PC-3 (cell line): Measurements from ENCODE around the gene AUTS2. TPM values are rescaled to one million over a fixed set of nuclear protein-coding genes. Genes with fewer than 3 reads are reported as not detected.

Experiments used
- ATAC-seq: fragments of 200-7000 bp; cut with Tn5 transposase; 2 replicates; pipeline ENCODE4 v1.9.1; 2020; ENCODE audit warnings: mild to moderate bottlenecking, moderate library complexity
- BruUV-seq: library from RNA; stranded (reverse); fragments of 400-500 nt; replicated peaks from 2 replicates; lab custom pipeline; 2021; lab: Mats Ljungman, UMichigan
- CTCF ChIA-PET: fragments of 300-600 bp; sonication (Branson Sonifier 250); formaldehyde crosslinking; loops from one replicate; lab custom pipeline; 2022; ENCODE audit warnings: antibody characterized with exemption; lab: Charles Lee
- POLR2A ChIA-PET: fragments of 300-600 bp; sonication (Branson Sonifier 250); formaldehyde crosslinking; loops from one replicate; lab custom pipeline; 2022; ENCODE audit warnings: antibody characterized with exemption; ENCODE audit not compliant: unreplicated experiment; lab: Charles Lee
- DNase-seq: peaks from one replicate; pipeline ENCODE4 v3.0.0-alpha.2; 2015
- H2AFZ ChIP-seq: fragments of 300-600 bp; sonication (generic); 2 replicates; pipeline ENCODE4 v1.6.0; 2016; ENCODE audit warnings: antibody characterized with exemption, low read length
- H3F3A ChIP-seq: fragments of 300-600 bp; sonication (generic); one replicate; pipeline ENCODE4 v1.6.0; 2017; ENCODE audit warnings: antibody characterized with exemption, low read length, control low read depth, mild to moderate bottlenecking; ENCODE audit not compliant: unreplicated experiment
- H3K27ac ChIP-seq: fragments of 300-600 bp; sonication (generic); 2 replicates; pipeline ENCODE4 v1.5.1; 2016; ENCODE audit warnings: mild to moderate bottlenecking, low read length
- H3K27me3 ChIP-seq: fragments of 300-600 bp; sonication (generic); 2 replicates; pipeline ENCODE4 v1.6.1; 2016; ENCODE audit warnings: low read length, mixed read lengths
- H3K36me3 ChIP-seq: fragments of 300-600 bp; sonication (generic); 2 replicates; pipeline ENCODE4 v1.6.1; 2016; ENCODE audit warnings: low read depth, mixed run types, low read length, mixed read lengths
- H3K4me1 ChIP-seq: fragments of 300-600 bp; sonication (generic); 2 replicates; pipeline ENCODE4 v1.5.1; 2016; ENCODE audit warnings: low read length; ENCODE audit not compliant: insufficient read depth
- H3K4me2 ChIP-seq: fragments of 300-600 bp; sonication (generic); 2 replicates; pipeline ENCODE4 v1.6.0; 2016; ENCODE audit warnings: low read length
- H3K4me3 ChIP-seq: fragments of 300-600 bp; sonication (generic); 2 replicates; pipeline ENCODE4 v1.5.1; 2016; ENCODE audit warnings: mild to moderate bottlenecking, low read length, mixed read lengths
- H3K79me2 ChIP-seq: fragments of 300-600 bp; sonication (generic); 2 replicates; pipeline ENCODE4 v1.6.1; 2017; ENCODE audit warnings: low read length, mixed read lengths
- H3K9ac ChIP-seq: fragments of 300-600 bp; sonication (generic); 2 replicates; pipeline ENCODE4 v1.6.0; 2016; ENCODE audit warnings: mild to moderate bottlenecking, low read length
- H3K9me2 ChIP-seq: fragments of 300-600 bp; sonication (generic); replicated peaks from 2 replicates; pipeline ENCODE4 v1.6.1; 2016; ENCODE audit warnings: mixed run types, low read length, mixed read lengths
- H3K9me3 ChIP-seq: fragments of 300-600 bp; sonication (generic); 2 replicates; pipeline ENCODE4 v1.6.1; 2016; ENCODE audit warnings: low read length, mixed read lengths
- H4K20me1 ChIP-seq: fragments of 300-600 bp; sonication (generic); 2 replicates; pipeline ENCODE4 v1.6.1; 2016; ENCODE audit warnings: low read length, mixed read lengths
- CTCF ChIP-seq: fragments of 300-600 bp; sonication (generic); conservative IDR thresholded peaks from 2 replicates; pipeline ENCODE4 v1.5.1; 2017; ENCODE audit warnings: antibody characterized with exemption, low read depth, mild to moderate bottlenecking, low read length
- EZH2 ChIP-seq: fragments of 300-600 bp; sonication (generic); IDR thresholded peaks from one replicate; pipeline ENCODE4 v1.6.1; 2017; ENCODE audit warnings: antibody characterized with exemption, mild to moderate bottlenecking, low read length; ENCODE audit not compliant: unreplicated experiment
- EZH2phosphoT487 ChIP-seq: fragments of 300-600 bp; sonication (generic); IDR thresholded peaks from 2 replicates; pipeline ENCODE4 v1.6.1; 2018; ENCODE audit warnings: mild to moderate bottlenecking, antibody characterized with exemption, low read length, borderline replicate concordance
- intact Hi-C: fragments of 100-400 bp; cut with micrococcal nuclease; formaldehyde crosslinking; loops from 2 replicates; pipeline ENCODE4 v1.9.0; 2023
- total RNA-seq: library from RNA; depleted of rRNA; stranded (reverse); fragments of >200 nt; gene quantifications from 2 replicates; pipeline ENCODE4 v1.2.3, GENCODE V29; 2014

AUTS2 gene
- total RNA-seq, 1 experiment from 2014 or later, result not detected

GRCh38 chr7:70132226-70132851 lies 534.1 kb downstream of the AUTS2 start:
- Histone ChIP-seq H3K9me2 (no peaks in the 10 kb centered on the region), H3K9me3 (no peaks in the 10 kb centered on the region), H2AFZ (no peak overlapping the region), H3F3A (no peaks in the 10 kb centered on the region), H3K79me2 (no peaks in the 10 kb centered on the region), H3K4me2 (no peak overlapping the region), H3K36me3 (no peaks in the 10 kb centered on the region), H3K9ac (no peak overlapping the region), H3K4me3 (no peak overlapping the region), H3K27ac (no peak overlapping the region), H3K4me1 (no peaks in the 10 kb centered on the region), H3K27me3 (no peaks in the 10 kb centered on the region), H4K20me1 (no peaks in the 10 kb centered on the region)
- TF ChIP-seq CTCF (no peak), EZH2 (no peak), EZH2phosphoT487 (no peak)
- CTCF ChIA-PET, result no interaction called here
- ATAC-seq, result no peak
- intact Hi-C loops, result no loop called here
- no peak for DNase-seq
- POLR2A ChIA-PET, result no interaction called here
- no TSS peak for BruUV-seq

- ATAC-seq, result no peak
- no peaks in the 10 kb centered on the region for H4K20me1 ChIP-seq
- H3K9me3 ChIP-seq, result no peaks in the 10 kb centered on the region
- H3K4me1 ChIP-seq, result no peaks in the 10 kb centered on the region
- DNase-seq, result no peak
- no peak overlapping the region for H3K4me3 ChIP-seq
- H3K79me2 ChIP-seq, result no peaks in the 10 kb centered on the region
- no peak overlapping the region for H3K4me2 ChIP-seq
- no TSS peak for BruUV-seq
- H2AFZ ChIP-seq, result no peak overlapping the region
- intact Hi-C loops, result no loop called here
- no peaks in the 10 kb centered on the region for H3K27me3 ChIP-seq
- H3F3A ChIP-seq, result no peaks in the 10 kb centered on the region
- ChIA-PET CTCF (no interaction called here), POLR2A (no interaction called here)
- no peak overlapping the region for H3K27ac ChIP-seq
- TF ChIP-seq CTCF (no peak), EZH2 (no peak), EZH2phosphoT487 (no peak)
- no peaks in the 10 kb centered on the region for H3K9me2 ChIP-seq
- no peaks in the 10 kb centered on the region for H3K36me3 ChIP-seq
- no peak overlapping the region for H3K9ac ChIP-seq
Observed at GRCh38 chr7:70132852-70133690, 534.8 kb downstream of the AUTS2 start.
